Sigmoid colon (tissue), 3 donors: ENCODE results near the gene PLA2G6.

Source experiments
- POLR2A ChIP-seq, 2 donors: fragments of 450-650 bp; IDR thresholded peaks; one replicate each; pipeline ENCODE4 v1.6.1; 2016; ENCODE audit warnings: antibody characterized with exemption in 2 of 2, mild to moderate bottlenecking in 2 of 2, moderate library complexity in 2 of 2
- TF ChIP-seq, protein P1 (sequence below), 4 experiments: fragments of 450-650 bp in 3 of 4; fragments of 200-600 bp in 1 of 4; IDR thresholded peaks; one replicate each; pipeline ENCODE4 v1.5.1; 2016 to 2019; ENCODE audit warnings: antibody characterized with exemption in 4 of 4, mild to moderate bottlenecking in 3 of 4, moderate library complexity in 2 of 4

DNA sequence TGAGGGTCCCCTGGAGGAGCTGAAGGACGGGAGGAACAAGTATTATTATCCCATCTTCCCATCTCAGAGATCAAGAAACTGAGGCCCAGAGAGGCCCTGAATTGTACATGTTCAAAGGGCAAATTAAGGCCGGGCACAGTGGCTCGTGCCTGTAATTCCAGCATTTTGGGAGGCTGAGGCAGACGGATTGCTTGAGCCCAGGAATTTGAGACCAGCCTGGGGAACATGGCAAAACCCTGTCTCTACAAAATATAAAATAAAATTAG, 8.1 kb downstream of the PLA2G6 start:
- TF ChIP-seq POLR2A (IDR thresholded peaks at IDR 0.05), result no peak
- TF ChIP-seq, protein P1, sequence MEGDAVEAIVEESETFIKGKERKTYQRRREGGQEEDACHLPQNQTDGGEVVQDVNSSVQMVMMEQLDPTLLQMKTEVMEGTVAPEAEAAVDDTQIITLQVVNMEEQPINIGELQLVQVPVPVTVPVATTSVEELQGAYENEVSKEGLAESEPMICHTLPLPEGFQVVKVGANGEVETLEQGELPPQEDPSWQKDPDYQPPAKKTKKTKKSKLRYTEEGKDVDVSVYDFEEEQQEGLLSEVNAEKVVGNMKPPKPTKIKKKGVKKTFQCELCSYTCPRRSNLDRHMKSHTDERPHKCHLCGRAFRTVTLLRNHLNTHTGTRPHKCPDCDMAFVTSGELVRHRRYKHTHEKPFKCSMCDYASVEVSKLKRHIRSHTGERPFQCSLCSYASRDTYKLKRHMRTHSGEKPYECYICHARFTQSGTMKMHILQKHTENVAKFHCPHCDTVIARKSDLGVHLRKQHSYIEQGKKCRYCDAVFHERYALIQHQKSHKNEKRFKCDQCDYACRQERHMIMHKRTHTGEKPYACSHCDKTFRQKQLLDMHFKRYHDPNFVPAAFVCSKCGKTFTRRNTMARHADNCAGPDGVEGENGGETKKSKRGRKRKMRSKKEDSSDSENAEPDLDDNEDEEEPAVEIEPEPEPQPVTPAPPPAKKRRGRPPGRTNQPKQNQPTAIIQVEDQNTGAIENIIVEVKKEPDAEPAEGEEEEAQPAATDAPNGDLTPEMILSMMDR (IDR thresholded peaks at IDR 0.05), result no peak
